NCI-H526 treated with DMSO at 0.1 percent for 48 hours (cell line): ENCODE measurements around the gene CDK8.
A peak's percentile ranks its signal among the peaks of the same experiment; 100 is the strongest.
"Not testable (repeated sequence)": the region's sequence is repeated elsewhere in the genome, so short reads cannot be mapped to it uniquely, and the experiment has no call there.

Experiments
- DNase-seq: peaks from one replicate; lab custom pipeline; 2025; lab: John Stamatoyannopoulos, UW

CDK8 gene

DNA sequence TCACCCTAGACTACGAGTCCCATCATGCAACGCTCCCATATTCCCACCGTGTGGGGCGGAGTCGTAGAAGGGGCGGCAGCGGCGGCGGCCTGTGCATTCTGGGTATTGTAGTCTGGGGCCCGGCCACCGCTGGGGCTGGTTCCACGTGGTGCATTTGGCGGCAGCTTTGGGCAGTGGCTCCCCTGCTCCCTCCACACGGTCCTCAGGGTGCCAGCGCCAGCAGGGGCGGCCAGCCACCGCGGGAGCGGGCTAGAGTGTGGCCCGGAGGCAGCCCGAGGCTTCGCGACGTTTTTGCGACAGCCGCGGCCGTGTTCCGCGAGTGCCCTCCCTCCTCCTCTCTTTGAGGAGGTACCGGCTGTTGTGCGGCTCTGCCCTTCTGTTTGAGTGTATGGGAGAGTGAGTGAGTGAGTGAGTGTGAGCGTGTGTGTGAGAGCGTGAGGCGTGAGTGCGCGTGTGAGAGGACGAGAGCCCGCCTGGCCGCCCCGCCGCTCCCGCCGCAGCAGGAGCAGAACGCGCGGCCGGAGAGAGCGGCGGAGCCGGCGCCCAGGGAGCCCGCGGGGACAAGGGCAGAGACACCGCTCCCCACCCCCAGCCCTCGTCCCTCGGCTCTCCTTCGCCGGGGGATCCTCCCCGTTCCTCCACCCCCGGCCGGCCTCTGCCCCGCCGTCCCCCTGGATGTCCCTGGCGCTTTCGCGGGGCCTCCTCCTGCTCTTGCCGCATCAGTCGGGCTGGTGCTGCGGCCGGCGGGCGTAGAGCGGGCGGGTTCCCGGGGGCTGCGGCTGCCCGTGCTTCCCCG lies at the start of gene CDK8:
Gene CDK8, plus strand, starts transcription at position 343 of the 796 bp plus-strand sequence. CDS start 513 bp downstream, outside the sequence.
- peak; percentile 99 for DNase-seq

DNA sequence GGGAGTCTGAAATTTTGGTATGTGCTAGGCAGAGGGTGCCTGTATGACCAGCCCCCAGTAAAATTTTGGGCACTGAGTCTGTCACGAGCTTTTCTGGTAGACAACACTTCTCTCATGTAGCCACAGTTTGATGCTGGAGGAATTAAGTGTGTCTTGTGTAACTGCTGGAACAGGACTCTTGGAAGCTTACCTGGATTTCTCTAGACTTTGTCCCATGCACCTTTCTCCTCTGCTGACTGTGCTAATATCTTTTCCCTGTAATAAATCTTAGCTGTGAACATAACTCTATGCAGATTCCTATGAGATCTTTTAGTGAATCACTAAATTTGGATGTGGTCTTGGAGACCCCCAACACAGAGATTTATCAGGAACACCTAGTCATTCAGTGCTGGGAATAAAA lies 45.6 kb upstream of the CDK8 start:
- no peak for DNase-seq

DNA sequence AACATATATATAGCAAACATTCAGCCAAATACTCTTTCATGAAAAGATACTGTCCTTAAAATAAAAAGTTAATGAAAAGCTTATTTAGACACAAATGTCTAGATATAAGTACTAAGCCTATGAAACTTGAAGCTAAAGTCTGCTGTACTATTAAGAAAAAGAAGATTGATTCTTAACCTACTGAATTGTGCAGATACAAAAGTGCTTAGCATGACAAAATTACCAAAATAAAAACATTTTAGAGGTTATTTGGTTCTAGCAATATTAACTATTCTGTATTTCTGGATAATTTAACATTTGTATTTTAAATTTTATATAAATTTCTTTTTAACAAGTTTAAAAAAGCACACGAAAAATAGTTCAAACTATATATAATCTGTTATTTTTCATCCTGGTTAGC lies 40.6 kb upstream of the CDK8 start:
- no peak for DNase-seq

DNA sequence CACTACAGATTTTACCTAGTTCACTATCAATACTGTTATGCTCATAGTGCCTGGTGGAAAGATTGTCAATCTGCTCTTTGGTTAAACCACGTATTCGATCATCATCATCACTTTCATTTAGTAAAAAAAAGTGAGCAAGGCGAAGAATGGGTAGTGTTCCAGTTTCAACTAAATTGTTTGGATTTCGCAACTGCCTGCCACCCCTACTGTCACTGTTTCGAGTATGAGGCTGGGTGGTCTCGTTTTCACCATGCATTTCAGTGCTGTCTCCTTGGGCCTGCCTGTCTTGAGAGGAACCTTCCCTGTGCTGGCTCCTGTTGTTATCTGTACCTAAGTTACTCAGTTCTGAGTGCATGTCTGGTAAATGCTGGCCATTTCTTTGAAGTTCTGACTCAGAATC lies 39.9 kb upstream of the CDK8 start:
- no peak for DNase-seq

DNA sequence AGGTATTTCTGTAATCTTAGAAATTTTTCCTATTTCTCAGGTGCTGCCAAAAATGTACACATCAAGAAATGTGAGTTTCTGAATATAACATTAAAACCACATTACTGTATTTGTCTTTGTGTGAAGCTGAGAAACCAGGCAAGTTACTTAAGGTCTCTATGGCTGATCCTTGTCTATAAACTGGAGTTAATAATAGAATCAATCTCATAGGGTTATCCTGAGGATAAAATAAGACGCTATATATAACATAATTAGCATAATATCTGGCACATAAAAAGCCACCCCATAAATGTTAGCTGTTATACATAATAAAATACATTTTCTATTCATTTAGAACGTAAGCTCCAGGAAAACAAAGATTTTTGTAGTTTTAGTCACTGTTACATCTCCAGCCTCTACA lies 37.9 kb upstream of the CDK8 start:
- no peak for DNase-seq

DNA sequence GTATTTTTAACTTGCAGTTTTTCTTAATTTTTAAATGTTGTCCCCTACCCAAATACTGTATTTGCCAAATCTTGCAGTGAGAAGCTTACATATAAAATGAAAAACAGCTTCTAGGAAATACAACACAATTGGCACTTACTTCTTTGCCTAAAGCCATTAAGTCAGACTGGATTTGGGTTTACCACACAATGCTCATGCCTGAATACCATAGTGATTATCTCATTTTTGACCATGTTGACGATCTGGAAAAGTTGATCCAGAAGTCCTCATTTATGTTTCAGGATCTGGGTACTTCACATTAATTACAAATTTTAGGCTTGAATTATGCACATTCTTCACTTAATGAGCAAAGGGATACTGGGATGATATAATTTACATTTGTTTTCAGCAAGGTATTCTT lies 34.2 kb upstream of the CDK8 start:
- no peak for DNase-seq

DNA sequence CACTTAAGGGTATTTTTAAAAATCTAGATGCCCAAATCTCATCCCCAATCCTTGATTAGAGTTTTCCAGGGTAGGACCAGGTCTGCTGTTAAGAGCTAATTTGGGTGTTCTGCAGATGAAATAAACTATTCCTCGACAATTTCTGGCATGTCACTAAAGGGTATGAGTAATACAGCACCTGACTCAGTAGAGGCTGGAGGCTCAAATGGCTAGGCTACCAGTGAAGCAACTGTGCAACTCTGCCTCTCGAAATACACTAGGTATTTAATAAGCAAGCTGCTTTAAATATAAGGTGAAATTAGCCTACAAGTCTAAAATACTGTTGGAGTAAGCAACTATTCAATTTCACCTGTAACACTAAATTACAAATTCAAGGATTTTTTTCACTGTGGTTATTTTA lies 33.4 kb upstream of the CDK8 start:
- no peak for DNase-seq

DNA sequence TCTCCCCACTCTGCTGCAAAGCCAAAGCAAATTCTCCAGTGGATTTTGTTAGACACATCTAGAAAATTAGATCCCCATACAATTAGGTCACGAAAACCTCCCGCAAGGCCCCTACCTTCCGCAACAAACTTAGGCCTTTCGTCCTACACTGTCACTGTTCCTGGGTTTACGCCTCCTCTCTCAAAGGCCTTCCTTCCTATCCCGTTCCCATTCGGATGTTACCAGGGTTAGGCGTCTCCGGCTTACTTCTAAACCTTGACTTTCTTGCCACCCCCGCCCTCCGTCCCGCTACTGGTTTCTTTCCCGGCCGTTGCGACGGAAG lies 32.6 kb upstream of the CDK8 start:
- DNase-seq, result no peak

DNA sequence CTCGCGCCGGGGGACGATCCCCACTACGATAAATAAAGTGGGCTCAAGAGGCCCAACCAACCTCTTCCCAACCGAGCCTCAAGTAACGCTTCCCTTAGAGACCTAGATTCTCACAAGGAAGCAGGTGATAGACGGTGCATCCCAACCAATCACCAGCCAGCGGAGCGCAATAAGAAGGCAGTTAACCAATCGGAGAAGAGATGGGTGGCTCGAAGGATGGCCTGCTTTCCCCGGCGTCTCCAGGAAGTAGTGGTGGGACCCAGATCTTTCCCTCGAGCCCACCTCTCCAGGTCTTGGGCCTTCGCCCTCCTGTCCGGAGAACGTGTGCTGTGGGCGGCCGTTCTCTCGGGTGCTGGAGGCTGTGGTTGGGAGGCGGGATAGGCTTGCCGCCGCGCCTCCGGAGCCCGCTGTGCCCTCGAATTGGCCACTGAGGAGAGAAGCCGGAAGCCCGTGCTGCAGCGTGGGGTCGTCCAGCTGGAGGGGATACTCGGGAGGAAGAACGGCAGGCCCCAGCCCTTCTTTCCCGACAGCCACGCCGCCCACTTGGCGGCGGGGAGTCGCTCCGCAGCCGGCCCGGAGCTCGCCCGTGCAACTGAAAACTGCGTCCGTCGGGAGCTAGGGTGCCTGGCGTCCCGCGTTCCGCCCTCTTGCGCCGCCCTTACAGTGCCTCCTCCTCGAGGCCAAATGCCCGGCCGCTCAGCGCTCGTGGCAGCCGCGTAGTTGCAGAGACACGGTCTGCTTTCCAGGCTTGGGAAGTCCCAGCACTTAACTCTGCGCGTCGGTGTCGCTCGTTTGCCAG lies 32.0 kb upstream of the CDK8 start, which contains the start of gene RNF6:
Gene RNF6, minus strand, starts transcription at position 594 of the 799 bp plus-strand sequence. CDS start 2,665 bp downstream, outside the sequence.
- DNase-seq, result peak; percentile 98

DNA sequence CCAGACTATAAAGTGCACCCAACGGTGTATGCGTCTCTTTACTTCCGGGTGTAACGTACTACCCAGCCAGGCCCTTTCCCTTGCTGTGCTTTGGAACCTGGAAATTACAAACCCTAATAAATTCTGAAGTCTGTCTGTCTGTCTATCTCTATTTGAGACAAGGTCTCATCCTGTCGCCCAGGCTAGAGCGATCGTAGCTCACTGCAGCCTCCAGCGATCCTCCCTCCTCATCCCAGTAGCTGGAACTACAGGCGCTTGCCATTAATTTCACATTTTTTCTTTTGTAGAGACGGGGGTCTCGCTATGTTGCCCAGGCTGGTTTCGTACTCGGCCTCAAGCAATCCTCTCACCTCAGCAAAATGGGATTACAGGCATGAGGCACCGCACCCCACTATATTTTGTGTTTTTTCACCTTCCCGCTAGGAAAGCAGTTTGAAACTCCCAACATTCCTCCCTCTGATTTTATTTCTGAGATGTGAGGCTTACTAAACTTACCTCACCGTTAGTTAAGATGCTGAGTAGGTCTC lies 31.3 kb upstream of the CDK8 start:
- no peak for DNase-seq

DNA sequence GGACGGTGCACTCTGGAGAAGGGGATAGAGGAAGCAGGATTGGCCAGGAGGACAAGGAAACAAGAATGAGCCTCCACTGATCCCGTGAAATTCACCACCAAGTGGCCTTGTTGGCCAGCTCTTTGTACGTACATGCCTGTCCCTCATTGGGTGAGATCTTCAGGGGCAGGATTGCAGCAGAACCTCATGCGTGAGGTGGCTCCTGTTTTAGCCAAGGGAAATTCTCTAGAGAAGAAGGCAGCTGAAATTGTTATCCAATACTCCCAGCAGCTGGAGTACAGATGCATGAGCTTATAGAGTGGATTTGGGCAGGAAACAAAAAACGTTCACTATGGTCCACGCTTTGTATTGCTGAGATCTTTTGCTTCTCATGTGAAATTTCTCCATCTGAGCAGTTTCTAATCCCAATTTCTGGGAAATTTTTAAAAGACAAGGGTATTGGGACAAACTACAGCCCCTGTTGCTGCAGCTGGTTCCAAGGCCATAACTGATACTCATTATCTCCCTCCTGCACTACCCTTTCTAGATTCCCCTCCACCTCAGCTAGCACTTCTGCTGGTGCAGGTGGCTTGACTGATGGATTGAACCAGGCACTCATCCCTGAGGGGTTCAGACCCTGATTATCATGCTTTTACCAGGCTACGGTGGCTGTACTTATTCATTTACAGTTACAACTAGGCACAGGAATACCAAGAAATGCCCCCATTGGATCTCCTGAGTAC lies 27.9 kb upstream of the CDK8 start:
- DNase-seq, result no peak

DNA sequence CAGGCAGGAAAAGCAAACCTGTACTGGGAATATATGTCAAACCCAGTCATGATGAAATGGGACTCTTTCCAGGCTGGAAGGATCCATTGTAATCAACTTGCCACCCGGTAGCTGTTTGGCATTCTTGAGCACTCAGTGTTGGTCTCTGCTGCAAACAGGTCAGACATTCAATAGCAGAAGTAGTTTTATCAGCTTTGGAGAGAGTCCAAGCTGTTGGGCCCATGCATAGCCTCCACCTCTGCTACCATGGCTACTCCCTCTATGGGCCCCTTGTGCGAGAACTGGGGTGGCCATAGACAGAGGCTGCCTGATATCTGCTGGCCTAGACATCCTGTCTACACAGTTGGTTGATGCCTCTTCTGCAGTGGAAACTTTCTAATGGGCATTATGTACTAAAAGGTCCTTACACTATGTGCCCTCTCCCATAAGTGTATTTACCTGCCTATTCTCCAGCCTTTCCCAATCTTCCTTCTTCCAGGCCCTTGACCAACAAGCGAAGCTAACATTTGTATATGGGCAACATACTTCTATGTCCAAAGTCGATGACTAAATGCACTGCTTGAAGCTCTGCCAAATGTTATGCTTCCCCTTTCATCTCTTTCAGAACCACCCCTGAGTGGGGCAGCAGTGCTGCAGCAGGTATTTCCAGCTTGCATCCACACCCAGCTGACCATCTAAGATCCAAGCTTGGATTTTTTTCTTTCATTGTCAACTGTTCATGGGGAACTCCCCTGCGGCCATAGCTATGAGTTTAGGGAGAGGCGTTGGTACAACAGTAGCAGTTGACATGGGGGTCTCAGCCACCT lies 26.6 kb upstream of the CDK8 start:
- DNase-seq, result no peak

DNA sequence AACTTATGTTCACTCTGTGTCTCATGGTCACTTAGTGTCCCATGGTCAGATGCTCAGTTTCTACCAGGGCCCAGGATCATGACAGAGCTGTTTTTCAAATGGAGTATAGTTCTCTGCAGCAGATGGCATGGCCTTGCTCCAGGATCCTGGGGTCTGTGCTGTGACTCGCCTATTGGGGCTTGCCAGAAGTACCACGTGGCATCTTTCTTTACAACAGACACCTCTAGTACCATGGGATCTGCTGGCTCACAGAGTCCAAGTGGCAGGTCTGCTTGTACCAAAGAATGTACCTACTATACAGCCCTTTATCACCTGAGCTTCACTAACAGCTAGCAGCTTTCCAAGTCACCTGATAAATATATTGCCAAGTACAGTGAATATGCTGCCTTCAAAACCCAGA lies 25.8 kb upstream of the CDK8 start:
- DNase-seq, result no peak

DNA sequence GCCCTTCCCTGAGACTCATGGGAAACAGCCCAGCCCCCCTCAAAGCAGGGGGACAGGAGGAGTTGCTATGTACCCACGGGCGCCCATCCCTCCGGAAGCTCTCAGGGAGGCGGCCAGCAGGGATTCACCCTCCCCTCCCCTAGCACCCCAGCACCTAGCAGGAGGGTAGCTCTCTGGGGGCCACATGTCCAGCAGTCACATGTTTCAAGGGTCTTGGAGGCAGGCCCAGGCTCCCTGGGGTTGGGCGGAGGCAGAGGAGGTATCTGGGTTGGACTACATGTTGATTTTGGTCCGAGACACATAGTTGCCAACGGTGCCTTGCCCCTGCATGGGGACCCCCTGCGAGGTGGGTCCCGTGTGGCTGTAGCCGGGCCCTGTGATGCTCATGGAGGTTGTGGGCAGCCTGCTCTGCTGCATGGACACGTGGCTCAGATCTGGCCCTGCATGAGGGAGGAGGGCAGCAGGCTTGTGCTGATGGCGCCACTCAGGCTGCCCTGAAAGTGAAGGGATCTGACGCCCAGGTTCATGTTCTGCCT lies 24.8 kb upstream of the CDK8 start:
- no peak for DNase-seq

DNA sequence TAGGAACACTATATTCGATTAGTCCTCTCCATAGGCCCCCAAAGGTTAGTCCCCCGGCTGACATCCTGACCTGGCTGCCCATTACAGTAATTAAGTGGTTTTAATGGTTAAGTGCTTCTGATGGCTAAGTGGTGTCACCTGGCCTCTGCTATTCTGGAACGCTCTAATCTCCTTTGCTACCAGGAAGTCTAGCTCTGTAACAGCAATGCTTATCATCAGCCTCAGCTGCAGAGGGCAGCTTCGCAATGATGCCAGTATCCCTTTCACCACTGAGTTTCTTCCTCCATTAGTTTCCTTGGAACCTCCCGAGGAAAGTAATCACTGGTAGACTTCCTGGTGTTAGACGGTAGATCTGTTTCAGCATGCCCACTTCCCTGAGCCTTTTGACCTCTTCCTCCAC lies 23.2 kb upstream of the CDK8 start:
- DNase-seq, result no peak

DNA sequence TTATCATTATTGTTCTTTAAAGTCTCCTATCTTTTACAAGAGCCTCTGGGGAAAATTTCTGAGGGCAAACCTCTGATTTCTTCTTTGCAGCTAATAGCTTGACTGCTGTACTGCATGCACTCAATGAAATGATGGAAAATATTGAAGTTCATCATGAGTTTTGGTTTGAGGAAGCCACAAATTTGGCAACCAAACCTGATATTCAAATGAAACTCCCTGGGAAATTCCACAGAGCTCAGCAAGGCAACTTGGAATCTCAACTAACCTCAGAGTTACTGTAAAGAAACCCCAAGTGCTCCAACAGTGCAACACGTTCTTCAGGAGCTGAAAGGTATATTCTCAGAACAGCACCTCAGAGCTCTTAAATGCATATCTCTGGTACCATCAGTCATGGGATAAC lies 17.6 kb upstream of the CDK8 start:
- DNase-seq, result no peak

DNA sequence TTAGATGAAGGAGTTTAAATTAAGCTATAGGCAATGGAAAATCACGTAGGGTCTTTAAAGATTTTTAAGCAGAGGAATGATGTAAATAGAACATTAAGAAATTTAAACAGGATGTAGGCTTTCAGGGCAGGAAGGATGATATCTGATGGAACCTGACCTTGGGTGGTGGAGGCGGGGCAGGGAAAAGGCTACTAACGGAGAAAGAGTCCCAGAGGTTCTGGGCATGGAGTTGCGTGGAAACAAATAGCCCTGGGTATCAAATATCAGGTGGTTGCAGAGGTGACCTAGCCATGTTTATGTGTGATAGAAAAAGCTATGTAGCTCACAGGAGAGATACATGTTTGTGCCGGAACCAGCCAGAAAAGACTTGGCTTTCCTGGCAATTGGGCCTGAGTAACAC lies 7.8 kb upstream of the CDK8 start:
- no peak for DNase-seq

DNA sequence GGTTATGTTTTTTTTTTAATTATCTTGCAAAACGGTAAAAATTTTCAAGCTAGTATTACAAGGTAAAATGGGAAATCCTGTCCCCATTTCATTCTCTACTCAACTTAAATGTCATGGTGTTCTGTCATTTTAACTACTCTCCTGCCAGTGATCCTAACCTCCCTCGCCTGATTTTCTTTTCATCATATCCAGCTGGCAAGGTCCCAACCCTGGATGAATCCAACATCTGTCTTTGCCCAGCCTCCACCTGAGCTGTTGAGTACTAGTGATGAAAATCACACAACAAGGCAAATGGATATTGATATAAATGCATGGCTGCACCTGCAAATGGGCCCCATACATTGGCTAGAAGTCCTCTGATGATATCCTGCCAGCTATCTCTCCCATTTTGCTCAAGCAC lies 6.9 kb upstream of the CDK8 start:
- DNase-seq, result no peak

DNA sequence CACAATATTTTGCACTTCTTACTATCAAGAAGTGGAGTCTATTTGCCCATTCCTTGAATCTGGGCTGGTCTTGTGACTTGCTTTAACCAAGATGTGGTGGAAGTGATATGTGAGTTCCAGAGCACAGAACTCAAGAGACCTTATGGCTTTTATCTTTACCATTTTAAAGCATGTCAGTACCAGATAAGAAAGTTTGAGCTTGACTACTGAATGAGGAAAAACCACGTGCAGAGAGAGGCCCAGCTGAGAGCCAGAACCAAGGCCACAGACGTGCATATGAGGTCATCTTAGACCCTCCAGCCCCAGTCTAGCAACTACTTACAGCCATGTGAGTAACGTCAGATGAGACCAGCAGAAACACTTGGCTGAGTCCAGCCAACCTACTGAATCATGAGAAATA lies 6.3 kb upstream of the CDK8 start:
- no peak for DNase-seq

DNA sequence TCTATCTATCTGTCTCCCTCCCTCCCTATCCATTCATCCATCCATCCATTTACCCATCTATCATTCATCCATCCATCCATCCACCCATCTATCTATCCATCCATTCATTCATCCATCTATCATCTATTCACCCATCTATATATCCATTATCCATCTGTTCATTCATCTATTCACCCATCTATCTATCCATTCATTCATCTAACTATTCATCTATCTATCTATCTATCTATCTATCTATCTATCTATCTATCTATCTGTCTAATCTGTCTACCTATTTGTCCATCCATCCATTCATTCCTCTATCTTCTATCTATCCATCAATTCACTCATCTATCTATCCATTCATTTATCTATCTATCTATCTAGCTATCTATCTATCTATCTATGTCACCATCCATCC lies 4.4 kb upstream of the CDK8 start:
- no peak for DNase-seq

DNA sequence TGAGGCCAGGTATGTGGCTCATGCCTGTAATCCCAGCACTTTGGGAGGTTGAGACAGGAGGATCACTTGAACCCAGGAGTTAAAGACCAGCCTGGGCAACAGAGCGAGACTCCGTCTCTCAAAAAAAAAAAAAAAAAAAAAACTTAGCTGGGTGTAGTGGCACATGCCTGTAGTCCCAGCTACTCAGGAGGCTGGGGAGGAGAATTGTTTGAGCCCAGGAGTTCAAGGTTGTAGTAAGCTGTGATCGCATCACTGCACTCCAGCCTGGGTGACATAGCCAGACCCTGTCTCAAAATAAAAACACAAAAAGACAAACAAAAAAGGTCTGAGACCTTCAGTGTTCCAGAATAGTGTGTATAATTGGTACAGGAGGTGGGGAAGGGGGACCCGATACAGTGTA lies 1.9 kb upstream of the CDK8 start:
- DNase-seq, result not testable (repeated sequence)
